GM12872 (cell line): ENCODE measurements around the gene YPEL1.

Experiments
- CTCF ChIP-seq: IDR thresholded peaks from 3 replicates; pipeline ENCODE4 v1.5.1; 2011; ENCODE audit warnings: low read depth, mild to moderate bottlenecking, low read length, moderate library complexity; ENCODE audit not compliant: insufficient read depth

Gene YPEL1

GRCh38 chr22:21735200-21736083 lies at the start of gene YPEL1:
TSS of gene YPEL1 (minus strand) at chr22:21735794. CDS start at chr22:21710744, 25,050 bp downstream.
- no peak for TF ChIP-seq CTCF

GRCh38 chr22:21780259-21780658 lies 44.7 kb upstream of the YPEL1 start:
- no peak for TF ChIP-seq CTCF

- TF ChIP-seq CTCF, result no peak
Observed at GRCh38 chr22:21779444-21779843, 43.9 kb upstream of the YPEL1 start.

- TF ChIP-seq CTCF, result no peak
Observed at GRCh38 chr22:21778705-21779363, 43.2 kb upstream of the YPEL1 start.

- TF ChIP-seq CTCF, result no peak
Observed at GRCh38 chr22:21771631-21771976, 36.0 kb upstream of the YPEL1 start.

GRCh38 chr22:21768435-21768834 lies 32.8 kb upstream of the YPEL1 start:
- TF ChIP-seq CTCF, result no peak

GRCh38 chr22:21766691-21767462 lies 31.3 kb upstream of the YPEL1 start:
- TF ChIP-seq CTCF, result no peak
